K562 (cell line): ENCODE results near the gene CSNK1G1. TPM values are rescaled to one million over a fixed set of nuclear protein-coding genes. Genes with fewer than 3 reads are reported as not detected.

Experiments
- CEBPG ChIP-seq, 3 experiments: fragments of 200-800 bp in 1 of 3; sonication (Bioruptor generic) in 1 of 3; sonication (generic) in 1 of 3; formaldehyde crosslinking in 1 of 3; IDR thresholded peaks in 2 of 3; conservative IDR thresholded peaks in 1 of 3; 2 replicates each; pipeline versions ENCODE4 v1.6.1 to v1.8.0; 2016 to 2022; ENCODE audit warnings: missing compliant biosample characterization in 2 of 3, missing genetic modification characterization in 2 of 3, mild to moderate bottlenecking in 1 of 3, missing genetic modification reagents in 1 of 3
- DNMT1 ChIP-seq: fragments of 450-650 bp; IDR thresholded peaks from 2 replicates; pipeline ENCODE4 v1.6.1; 2016; ENCODE audit warnings: antibody characterized with exemption, mild to moderate bottlenecking
- HMG20B ChIP-seq: fragments of 250-450 bp; sonication (Bioruptor Pico); IDR thresholded peaks from 2 replicates; pipeline ENCODE4 v1.5.0; 2021; ENCODE audit warnings: mild to moderate bottlenecking
- ID3 ChIP-seq, 2 experiments: fragments of 250-450 bp in 1 of 2; fragments of 450-650 bp in 1 of 2; sonication (Bioruptor Pico) in 1 of 2; IDR thresholded peaks; 2 replicates each; pipeline versions ENCODE4 v1.6.1 to v1.8.0; 2016 to 2021; ENCODE audit warnings: mild to moderate bottlenecking in 2 of 2, moderate library complexity in 2 of 2, missing compliant biosample characterization in 1 of 2, missing genetic modification characterization in 1 of 2
- KDM2B ChIP-seq: fragments of 250-450 bp; sonication (Bioruptor Pico); IDR thresholded peaks from 2 replicates; pipeline ENCODE4 v1.8.0; 2021; ENCODE audit warnings: mild to moderate bottlenecking, moderate library complexity
- L3MBTL2 ChIP-seq: fragments of 450-650 bp; IDR thresholded peaks from 2 replicates; pipeline ENCODE4 v1.6.1; 2016; ENCODE audit warnings: mild to moderate bottlenecking, moderate library complexity
- NCOA2 ChIP-seq, 2 experiments: fragments of 450-650 bp; IDR thresholded peaks; 2 replicates each; pipeline ENCODE4 v1.6.1; 2018; ENCODE audit warnings: mild to moderate bottlenecking in 2 of 2, moderate library complexity in 1 of 2; ENCODE audit not compliant: partially characterized antibody in 2 of 2
- NRF1 ChIP-seq, 2 experiments: fragments of 450-650 bp; IDR thresholded peaks in 1 of 2; conservative IDR thresholded peaks in 1 of 2; 2 replicates each; pipeline ENCODE4 v1.6.1; 2014; ENCODE audit warnings: mild to moderate bottlenecking in 2 of 2
- POLR2B ChIP-seq: fragments of 450-650 bp; IDR thresholded peaks from 2 replicates; pipeline ENCODE4 v1.6.1; 2018; ENCODE audit warnings: low read depth; ENCODE audit not compliant: partially characterized antibody
- PPARD ChIP-seq: fragments of 250-450 bp; sonication (Bioruptor Pico); IDR thresholded peaks from 2 replicates; pipeline ENCODE4 v1.8.0; 2022; ENCODE audit warnings: inconsistent platforms, mild to moderate bottlenecking, moderate library complexity
- SFPQ ChIP-seq: fragments of 200-400 bp; formaldehyde crosslinking; IDR thresholded peaks from 2 replicates; pipeline ENCODE4 v1.6.1; 2017; ENCODE audit warnings: mild to moderate bottlenecking, low read depth, low read length, moderate library complexity
- SMAD2 ChIP-seq: fragments of 150-350 bp; IDR thresholded peaks from 2 replicates; pipeline ENCODE4 v1.6.1; 2014; ENCODE audit warnings: low read depth, mild to moderate bottlenecking, low read length
- SMARCA5 ChIP-seq: fragments of 450-650 bp; IDR thresholded peaks from 2 replicates; pipeline ENCODE4 v1.6.1; 2016
- SNRNP70 ChIP-seq: fragments of 200-400 bp; formaldehyde crosslinking; optimal IDR thresholded peaks from 2 replicates; pipeline ENCODE3; 2017; ENCODE audit warnings: low read depth, low read length
- STAT5A ChIP-seq: IDR thresholded peaks from 2 replicates; pipeline ENCODE4 v1.6.1; 2012; ENCODE audit warnings: low read length, inconsistent platforms, borderline replicate concordance
- TSC22D4 ChIP-seq: fragments of 450-650 bp; IDR thresholded peaks from 2 replicates; pipeline ENCODE4 v1.6.1; 2016; ENCODE audit warnings: missing genetic modification characterization, missing biosample characterization, control low read depth
- ZBTB12 ChIP-seq: fragments of 250-450 bp; sonication (Bioruptor Pico); IDR thresholded peaks from 2 replicates; pipeline ENCODE4 v1.4.0; 2020
- ZNF347 ChIP-seq: fragments of 450-650 bp; formaldehyde crosslinking; IDR thresholded peaks from 2 replicates; pipeline ENCODE4 v1.4.0; 2020; ENCODE audit warnings: low read depth, mild to moderate bottlenecking, moderate library complexity
- ZNF586 ChIP-seq: fragments of 450-650 bp; formaldehyde crosslinking; conservative IDR thresholded peaks from 2 replicates; pipeline ENCODE4 v1.4.0; 2020; ENCODE audit warnings: mild to moderate bottlenecking, moderate library complexity
- ZNF785 ChIP-seq: fragments of 250-450 bp; sonication (Bioruptor Pico); IDR thresholded peaks from 2 replicates; pipeline ENCODE4 v1.4.0; 2020; ENCODE audit warnings: mild to moderate bottlenecking
- ZNF79 ChIP-seq: fragments of 250-450 bp; sonication (Bioruptor Pico); IDR thresholded peaks from 2 replicates; pipeline ENCODE4 v1.4.0; 2020; ENCODE audit warnings: low read depth, mild to moderate bottlenecking, moderate library complexity
- polyA plus RNA-seq, 8 experiments: library from polyadenylated mRNA; depleted of rRNA in 4 of 8; stranded (reverse) in 5 of 8; unstranded in 3 of 8; fragments of >200 nt; fragmentation: Nextera tagmentation in 2 of 8; fragmentation: Illumina TruSeq in 1 of 8; extraction: Ambion mirVana in 2 of 8; extraction: Trizol in 1 of 8; gene quantifications; 2 replicates each; pipeline versions ENCODE4 v1.2.1 to v1.2.3, GENCODE V29; 2011 to 2014; ENCODE audit warnings: inconsistent platforms in 1 of 8, missing spikeins in 1 of 8
- total RNA-seq, 7 experiments: library from RNA; depleted of rRNA in 6 of 7; stranded (reverse); fragments of >200 nt in 6 of 7; fragmentation: Illumina TruSeq in 2 of 7; extraction: Trizol in 2 of 7; gene quantifications; 2 replicates each; pipeline versions ENCODE4 v1.2.1 to v1.2.3, GENCODE V29; 2011 to 2021; ENCODE audit warnings: low replicate concordance in 1 of 7
- TF ChIP-seq, protein P1 (sequence below): fragments of 450-650 bp; IDR thresholded peaks from 2 replicates; pipeline ENCODE4 v1.6.1; 2016; ENCODE audit warnings: low read depth, mild to moderate bottlenecking, moderate library complexity
- TF ChIP-seq, protein P2 (sequence below), 2 experiments: fragments of 450-650 bp in 1 of 2; sonication (generic) in 1 of 2; formaldehyde crosslinking; conservative IDR thresholded peaks; 2 replicates each; pipeline versions ENCODE4 v1.4.0 to v1.8.1; 2020 to 2022; ENCODE audit warnings: mild to moderate bottlenecking in 1 of 2, missing genetic modification reagents in 1 of 2

Gene CSNK1G1
- total and polyA plus RNA-seq, 9 of the 15 experiments (the other 6 are each of a cell fraction or from before 2014, with no cell fraction given), result 4.5 to 18.5 (median 9.5) TPM

GRCh38 chr15:64355944-64356709 lies at the start of gene CSNK1G1 (continued):
- TF ChIP-seq, protein P1, sequence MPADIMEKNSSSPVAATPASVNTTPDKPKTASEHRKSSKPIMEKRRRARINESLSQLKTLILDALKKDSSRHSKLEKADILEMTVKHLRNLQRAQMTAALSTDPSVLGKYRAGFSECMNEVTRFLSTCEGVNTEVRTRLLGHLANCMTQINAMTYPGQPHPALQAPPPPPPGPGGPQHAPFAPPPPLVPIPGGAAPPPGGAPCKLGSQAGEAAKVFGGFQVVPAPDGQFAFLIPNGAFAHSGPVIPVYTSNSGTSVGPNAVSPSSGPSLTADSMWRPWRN, result no peak
- TF ChIP-seq NCOA2 (IDR thresholded peaks at IDR 0.05; ENCODE audit: partially characterized antibody in 2 of 2), result no peak
- TF ChIP-seq ZNF586, result no peak
- no peak for TF ChIP-seq SFPQ
- no peak for TF ChIP-seq STAT5A
- TF ChIP-seq ZNF785 (CRISPR knock-in tag), result no peak
- peak; percentile 58 to 64 for TF ChIP-seq NRF1 (conservative IDR thresholded peaks at IDR 0.05 in 1 of 2, IDR thresholded peaks at IDR 0.05 in 1 of 2)
- TF ChIP-seq SMAD2, result no peak
- peak; percentile 46 for TF ChIP-seq POLR2B
- no peak for TF ChIP-seq L3MBTL2
- TF ChIP-seq KDM2B (CRISPR knock-in tag), result no peak
- TF ChIP-seq ZNF79 (CRISPR knock-in tag), result no peak
- no peak for TF ChIP-seq SMARCA5
- TF ChIP-seq ZBTB12 (CRISPR knock-in tag), result no peak
- no peak for TF ChIP-seq PPARD
- TF ChIP-seq ID3 (CRISPR knock-in tag; IDR thresholded peaks at IDR 0.05), result no peak
- TF ChIP-seq ID3 (tag; IDR thresholded peaks at IDR 0.05), result no peak
- TF ChIP-seq CEBPG (CRISPR knock-in tag; IDR thresholded peaks at IDR 0.05), result no peak
- TF ChIP-seq CEBPG (tag; conservative IDR thresholded peaks at IDR 0.05 in 1 of 2, IDR thresholded peaks at IDR 0.05 in 1 of 2), result no peak
- TF ChIP-seq SNRNP70, result no peak
- no peak for TF ChIP-seq DNMT1
- TF ChIP-seq TSC22D4, result no peak
- TF ChIP-seq, protein P2, sequence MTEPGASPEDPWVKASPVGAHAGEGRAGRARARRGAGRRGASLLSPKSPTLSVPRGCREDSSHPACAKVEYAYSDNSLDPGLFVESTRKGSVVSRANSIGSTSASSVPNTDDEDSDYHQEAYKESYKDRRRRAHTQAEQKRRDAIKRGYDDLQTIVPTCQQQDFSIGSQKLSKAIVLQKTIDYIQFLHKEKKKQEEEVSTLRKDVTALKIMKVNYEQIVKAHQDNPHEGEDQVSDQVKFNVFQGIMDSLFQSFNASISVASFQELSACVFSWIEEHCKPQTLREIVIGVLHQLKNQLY (CRISPR knock-in tag; conservative IDR thresholded peaks at IDR 0.05), result no peak
- TF ChIP-seq ZNF347 (CRISPR knock-in tag), result no peak
- TF ChIP-seq HMG20B, result no peak
